Upper lobe of left lung (tissue), 6 donors: ENCODE measurements around the gene PLEKHG7. TPM values are rescaled to one million over a fixed set of nuclear protein-coding genes. Genes with fewer than 3 reads are reported as not detected.
A peak's percentile ranks its signal among the peaks of the same experiment; 100 is the strongest.
"Not testable (repeated sequence)": the region's sequence is repeated elsewhere in the genome, so short reads cannot be mapped to it uniquely, and the experiment has no call there.

Source experiments
- ATAC-seq, 2 donors: fragments of 200-7000 bp; cut with Tn5 transposase; one replicate each; pipeline ENCODE4 v1.9.1; 2022; ENCODE audit warnings: mild to moderate bottlenecking in 2 of 2, moderate library complexity in 2 of 2; ENCODE audit not compliant: low FRiP score in 2 of 2
- DNase-seq, 2 donors: peaks; one replicate each; pipeline ENCODE4 v3.0.0-alpha.2; 2019 to 2020
- H3K27ac ChIP-seq, 4 donors: fragments of 200-600 bp; sonication (generic); one replicate each; pipeline ENCODE4 v1.5.1; 2016 to 2019
- H3K27me3 ChIP-seq, 4 donors: fragments of 200-600 bp; sonication (generic); one replicate each; pipeline ENCODE4 v1.5.1; 2017 to 2019
- H3K36me3 ChIP-seq, 4 donors: fragments of 200-600 bp; sonication (generic); one replicate each; pipeline ENCODE4 v1.5.1; 2016 to 2019
- H3K4me1 ChIP-seq, 4 donors: fragments of 200-600 bp; sonication (generic); one replicate each; pipeline ENCODE4 v1.5.1; 2018 to 2019
- H3K4me3 ChIP-seq, 4 donors: fragments of 200-600 bp; sonication (generic); one replicate each; pipeline ENCODE4 v1.5.1; 2017 to 2019; ENCODE audit warnings: mild to moderate bottlenecking in 2 of 4, moderate library complexity in 1 of 4
- H3K9me3 ChIP-seq, 4 donors: fragments of 200-600 bp; sonication (generic); one replicate each; pipeline ENCODE4 v1.5.1; 2018 to 2019
- EP300 ChIP-seq, 4 donors: sonication (generic); formaldehyde crosslinking; IDR thresholded peaks; one replicate each; pipeline ENCODE4 v1.5.1; 2017; ENCODE audit warnings: antibody characterized with exemption in 4 of 4, control low read depth in 2 of 4
- POLR2A ChIP-seq, 4 donors: fragments of 450-650 bp; IDR thresholded peaks; one replicate each; pipeline ENCODE4 v1.5.1; 2016 to 2017; ENCODE audit warnings: antibody characterized with exemption in 4 of 4, mild to moderate bottlenecking in 2 of 4
- POLR2AphosphoS5 ChIP-seq, 2 donors: sonication (generic); formaldehyde crosslinking; IDR thresholded peaks; one replicate each; pipeline ENCODE4 v1.5.1; 2017; ENCODE audit warnings: antibody characterized with exemption in 2 of 2
- WGBS, 2 donors: methylation state at CpG; one replicate each; pipeline ENCODE4 v1.1.5; 2017 to 2018; 5-methylcytosine and 5-hydroxymethylcytosine counted together
- total RNA-seq, 6 donors: library from RNA; depleted of rRNA in 4 of 6; stranded (reverse); fragments of >200 nt in 4 of 6; gene quantifications; one replicate each; pipeline versions ENCODE4 v1.1.0 to v1.2.1, GENCODE V29; 2016 to 2021
- TF ChIP-seq, protein P1 (sequence below), 6 experiments: fragments of 450-650 bp in 4 of 6; fragments of 200-600 bp in 2 of 6; sonication (generic) in 2 of 6; IDR thresholded peaks; one replicate each; pipeline ENCODE4 v1.5.1; 2016 to 2019; ENCODE audit warnings: antibody characterized with exemption in 6 of 6
- donor health status: DM: no; HTN: no; CAD: no; lungs with moderate emphysema.
- donor health status: DM: no; HTN: yes; CAD: no; lungs with severe emphysema.

Gene PLEKHG7, protein sequence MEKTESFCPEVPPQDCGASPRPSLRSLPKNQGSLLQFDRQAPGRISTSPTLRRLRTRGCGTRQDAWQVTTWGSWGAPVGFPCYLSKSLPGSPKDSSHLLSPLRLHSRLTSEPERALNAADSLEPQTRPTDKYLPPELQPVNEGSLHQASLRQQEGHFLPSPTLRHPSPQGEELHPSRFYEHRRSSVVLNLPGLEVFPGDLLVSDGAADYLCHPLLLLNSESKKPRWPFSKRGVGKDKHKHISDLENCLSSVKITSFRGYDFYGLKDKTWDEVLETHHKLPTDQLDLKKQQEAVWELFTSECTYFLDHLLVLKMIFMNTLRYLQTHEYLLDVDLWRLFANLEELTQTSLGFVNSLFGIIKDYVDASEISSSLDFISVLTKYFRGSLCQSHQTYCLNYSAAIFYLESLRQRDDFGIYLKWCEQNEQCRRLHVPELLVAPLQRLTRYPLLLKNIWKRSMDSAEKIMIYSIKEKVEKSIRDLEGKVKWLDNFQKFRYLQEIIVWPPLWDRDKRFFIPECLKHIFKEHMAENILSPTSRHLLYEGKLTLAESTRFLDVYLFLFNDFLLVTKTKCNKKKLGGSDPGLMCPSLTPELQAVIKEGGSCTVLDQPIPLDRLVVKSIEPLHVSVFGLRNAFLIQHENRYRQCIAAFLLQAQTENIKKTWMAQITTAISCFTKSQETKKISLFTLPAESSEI
- 10 to 100 TPM in 2 of 6 donors, 1 to 10 TPM in 2, under 1 TPM in 1, not detected in 1; 0.91 to 15.9 (median 2.0) TPM for total RNA-seq

DNA sequence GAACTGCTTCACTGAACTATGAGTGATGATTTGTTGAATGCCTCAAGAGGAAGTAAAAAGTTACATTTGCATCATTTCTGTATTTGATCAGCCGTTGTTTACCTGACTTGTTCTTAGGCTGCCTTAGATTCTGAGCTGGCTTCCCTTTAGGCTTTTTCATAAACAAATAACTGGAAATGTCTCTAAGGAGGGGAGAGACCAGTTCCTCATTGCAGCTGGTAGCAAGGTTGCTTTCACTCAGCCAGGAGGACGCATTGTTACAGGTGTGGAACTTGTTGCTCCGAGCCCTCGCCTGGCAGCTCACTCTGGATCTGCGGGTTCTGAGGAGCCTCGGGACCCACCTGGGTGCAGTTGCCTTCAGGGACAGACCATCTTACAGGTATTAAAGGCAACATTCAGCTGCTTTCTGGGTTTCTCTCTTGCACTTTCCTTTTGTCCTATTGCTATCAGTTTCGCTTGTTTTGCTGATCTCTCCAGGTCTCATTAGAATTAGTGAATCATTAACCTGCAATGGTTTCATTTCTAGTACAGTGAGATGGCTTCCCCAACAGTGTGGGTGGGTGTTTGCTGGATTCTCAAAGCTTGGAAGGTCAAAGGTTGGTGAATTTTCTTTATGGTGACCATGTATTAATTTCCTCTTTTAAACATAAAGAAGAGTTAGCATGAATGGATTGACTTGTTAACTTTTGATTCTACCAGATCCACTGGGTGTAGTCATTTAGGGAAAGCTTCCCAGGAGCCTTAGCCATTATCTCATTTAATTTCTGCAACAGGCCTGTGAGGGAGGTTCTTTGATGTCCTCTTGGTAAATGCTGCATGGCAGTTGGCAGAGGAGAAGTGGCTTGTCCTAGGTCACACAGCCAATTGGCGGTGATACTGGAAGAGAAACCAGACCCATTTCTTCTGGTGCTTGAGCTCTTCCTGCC lies at the start of gene PLEKHG7:
TSS of gene PLEKHG7 (plus strand) at position 236 of the 926 bp plus-strand sequence. CDS start 3,643 bp downstream, outside the sequence.
- ATAC-seq (peak; percentile 36 to 67), DNase-seq (peak; percentile 8 to 45)
- 48 to 74% methylated on average over 7 to 8 of the region's 8 CpGs for WGBS, 2 donors
- Histone ChIP-seq H3K9me3 (no peaks in the 10 kb centered on the region), H3K27me3 (no peaks in the 10 kb centered on the region), H3K36me3 (no peaks in the 10 kb centered on the region), H3K27ac (peak within 1 kb of the TSS in 3 of 4 donors; percentile 27 to 69 (median 62)), H3K4me3 (peak within 1 kb of the TSS in 3 of 4 donors; percentile 27 to 41 (median 40)), H3K4me1 (peaks cover 0 to 10% (median 0%) of the 10 kb centered on the region in 4 donors)
- no peak for TF ChIP-seq POLR2A (IDR thresholded peaks at IDR 0.05)

GRCh38 chr12:92654256-92654655 lies 48.5 kb upstream of the PLEKHG7 start:
- H3K4me3 ChIP-seq, H3K9me3 ChIP-seq, DNase-seq, H3K4me1 ChIP-seq, ATAC-seq, H3K27ac ChIP-seq, H3K27me3 ChIP-seq, H3K36me3 ChIP-seq: not testable (repeated sequence)
- WGBS, 2 donors, result 76% methylated on average over 4 of the region's 4 CpGs

GRCh38 chr12:92654929-92655328 lies 47.9 kb upstream of the PLEKHG7 start:
- peak in 1 of 2 donors; percentile 42 for ATAC-seq
- WGBS, 2 donors, result 40 to 58% methylated on average over 1 of the region's 1 CpG
- no peaks in the 10 kb centered on the region for H3K9me3 ChIP-seq

DNA sequence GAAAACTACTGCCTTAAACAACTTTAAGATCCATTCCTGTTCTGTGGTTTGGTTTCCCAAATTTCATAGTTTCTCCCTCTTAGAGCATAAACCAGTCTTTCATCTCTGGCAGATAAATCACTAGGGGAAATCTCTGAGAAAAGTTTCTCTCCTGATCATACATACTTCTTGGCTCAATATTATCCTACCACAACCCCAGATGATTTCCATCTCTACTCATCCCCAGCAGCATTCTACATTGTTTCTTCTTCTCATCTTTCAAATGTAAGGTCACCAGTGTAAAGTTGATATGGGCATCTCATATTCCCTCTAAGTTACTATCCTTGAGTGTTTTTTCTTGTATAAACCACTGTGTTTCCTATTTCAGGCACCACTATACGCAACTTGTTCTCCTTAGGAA lies 45.9 kb upstream of the PLEKHG7 start:
- no peak overlapping the region for H3K27ac ChIP-seq
- H3K36me3 ChIP-seq, result no peaks in the 10 kb centered on the region
- DNase-seq (no peak), ATAC-seq (no peak)
- no peak overlapping the region for H3K4me3 ChIP-seq
- no peaks in the 10 kb centered on the region for H3K9me3 ChIP-seq
- 86 to 94% methylated on average over 1 of the region's 1 CpG for WGBS, 2 donors
- H3K27me3 ChIP-seq, result no peaks in the 10 kb centered on the region
- no peaks in the 10 kb centered on the region for H3K4me1 ChIP-seq
- TF ChIP-seq POLR2A (IDR thresholded peaks at IDR 0.05), result no peak
- TF ChIP-seq POLR2AphosphoS5 (IDR thresholded peaks at IDR 0.05), result no peak

More at GRCh38 chr12:92654929-92655328, 47.9 kb upstream of the PLEKHG7 start:
- no peaks in the 10 kb centered on the region for H3K36me3 ChIP-seq
- H3K4me1 ChIP-seq, result peaks cover 0 to 2% (median under 1%) of the 10 kb centered on the region in 4 donors
- no peak for DNase-seq
- TF ChIP-seq, protein P1, sequence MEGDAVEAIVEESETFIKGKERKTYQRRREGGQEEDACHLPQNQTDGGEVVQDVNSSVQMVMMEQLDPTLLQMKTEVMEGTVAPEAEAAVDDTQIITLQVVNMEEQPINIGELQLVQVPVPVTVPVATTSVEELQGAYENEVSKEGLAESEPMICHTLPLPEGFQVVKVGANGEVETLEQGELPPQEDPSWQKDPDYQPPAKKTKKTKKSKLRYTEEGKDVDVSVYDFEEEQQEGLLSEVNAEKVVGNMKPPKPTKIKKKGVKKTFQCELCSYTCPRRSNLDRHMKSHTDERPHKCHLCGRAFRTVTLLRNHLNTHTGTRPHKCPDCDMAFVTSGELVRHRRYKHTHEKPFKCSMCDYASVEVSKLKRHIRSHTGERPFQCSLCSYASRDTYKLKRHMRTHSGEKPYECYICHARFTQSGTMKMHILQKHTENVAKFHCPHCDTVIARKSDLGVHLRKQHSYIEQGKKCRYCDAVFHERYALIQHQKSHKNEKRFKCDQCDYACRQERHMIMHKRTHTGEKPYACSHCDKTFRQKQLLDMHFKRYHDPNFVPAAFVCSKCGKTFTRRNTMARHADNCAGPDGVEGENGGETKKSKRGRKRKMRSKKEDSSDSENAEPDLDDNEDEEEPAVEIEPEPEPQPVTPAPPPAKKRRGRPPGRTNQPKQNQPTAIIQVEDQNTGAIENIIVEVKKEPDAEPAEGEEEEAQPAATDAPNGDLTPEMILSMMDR (IDR thresholded peaks at IDR 0.05), result no peak
- TF ChIP-seq EP300 (IDR thresholded peaks at IDR 0.05) (no peak), POLR2AphosphoS5 (IDR thresholded peaks at IDR 0.05) (no peak), POLR2A (IDR thresholded peaks at IDR 0.05) (no peak)
- no peak overlapping the region for H3K27ac ChIP-seq
- H3K27me3 ChIP-seq, result no peaks in the 10 kb centered on the region
- no peak overlapping the region for H3K4me3 ChIP-seq

DNA sequence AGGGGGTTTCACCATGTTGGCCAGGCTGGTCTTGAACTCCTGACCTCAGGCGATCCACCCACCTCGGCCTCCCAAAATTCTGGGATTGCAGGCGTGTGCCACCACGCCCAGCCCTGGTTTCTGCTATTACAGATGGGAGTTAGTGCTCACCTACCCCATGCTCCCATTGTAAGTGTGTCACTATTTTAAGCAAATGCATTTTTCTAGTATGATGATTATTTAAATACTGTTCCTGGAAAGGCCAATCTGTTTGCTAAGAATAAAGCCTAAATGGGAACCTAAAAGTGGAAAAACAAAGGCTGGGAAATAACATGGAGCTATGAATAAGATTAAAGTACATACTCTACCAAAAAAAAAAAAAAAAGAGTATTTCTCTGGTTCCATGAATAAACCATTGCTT lies 45.0 kb upstream of the PLEKHG7 start:
- Histone ChIP-seq H3K4me3 (no peak overlapping the region), H3K4me1 (no peaks in the 10 kb centered on the region), H3K9me3 (no peaks in the 10 kb centered on the region), H3K36me3 (no peaks in the 10 kb centered on the region), H3K27me3 (no peaks in the 10 kb centered on the region), H3K27ac (no peak overlapping the region)
- WGBS, 2 donors, result 95 to 100% methylated on average over 4 of the region's 4 CpGs
- ATAC-seq (no peak), DNase-seq (no peak)
- no peak for TF ChIP-seq POLR2AphosphoS5 (IDR thresholded peaks at IDR 0.05)
- TF ChIP-seq, protein P1 (IDR thresholded peaks at IDR 0.05), result no peak
- TF ChIP-seq POLR2A (IDR thresholded peaks at IDR 0.05), result no peak
- no peak for TF ChIP-seq EP300 (IDR thresholded peaks at IDR 0.05)
